ENCODE measurements around the gene WFDC6. TPM values are rescaled to one million over a fixed set of nuclear protein-coding genes. Genes with fewer than 3 reads are reported as not detected.

Gene WFDC6
- total RNA-seq, 1 donor: not detected

Small RNAs within 50 kb of the gene (small RNA-seq; reads per million reads assigned to genes)
- gene AL031663.1 (not detected), gene HSPD1P21 (not detected), gene RNA5SP485 (not detected)

Other genes starting within 250 kb of the WFDC6 start
- gene RBPJL, start 232.6 kb downstream of the WFDC6 start, total RNA-seq (ENCODE audit: low replicate concordance): not detected in 2 replicates
- gene MATN4, start 231.2 kb downstream of the WFDC6 start, total RNA-seq (ENCODE audit: low replicate concordance): not detected in 2 replicates
- gene SDC4, start 191.1 kb downstream of the WFDC6 start, total RNA-seq (ENCODE audit: low replicate concordance): 91.1 and 150 TPM in 2 replicates
- 27.9 and 29.4 TPM in 2 replicates for gene SYS1, start 176.3 kb downstream of the WFDC6 start, total RNA-seq (ENCODE audit: low replicate concordance)
- 0.09 TPM in 1 of 2 replicates, not detected in the other for gene TP53TG5, start 161.2 kb downstream of the WFDC6 start, total RNA-seq (ENCODE audit: low replicate concordance)
- gene DBNDD2, start 131.2 kb downstream of the WFDC6 start, total RNA-seq (ENCODE audit: low replicate concordance): 1.3 and 4.6 TPM in 2 replicates
- 19.9 and 67.4 TPM in 2 replicates for gene PIGT, start 123.3 kb downstream of the WFDC6 start, total RNA-seq (ENCODE audit: low replicate concordance)
- gene WFDC2, start 69.7 kb downstream of the WFDC6 start, total RNA-seq (ENCODE audit: low replicate concordance): not detected in 2 replicates
- not detected in 2 replicates for gene SPINT3, start 23.9 kb downstream of the WFDC6 start, total RNA-seq (ENCODE audit: low replicate concordance)
- gene EPPIN, start 7.9 kb upstream of the WFDC6 start, total RNA-seq (ENCODE audit: low replicate concordance): not detected in 2 replicates
- gene WFDC8, start 39.8 kb upstream of the WFDC6 start, total RNA-seq (ENCODE audit: low replicate concordance): not detected in 2 replicates
- gene WFDC10A, start 90.3 kb upstream of the WFDC6 start, total RNA-seq (ENCODE audit: low replicate concordance): not detected in 2 replicates
- not detected in 2 replicates for gene WFDC9, start 91.8 kb upstream of the WFDC6 start, total RNA-seq (ENCODE audit: low replicate concordance)
- not detected in 2 replicates for gene WFDC11, start 130.8 kb upstream of the WFDC6 start, total RNA-seq (ENCODE audit: low replicate concordance)
- not detected in 2 replicates for gene WFDC13, start 162.6 kb upstream of the WFDC6 start, total RNA-seq (ENCODE audit: low replicate concordance)
- gene WFDC10B, start 165.5 kb upstream of the WFDC6 start, total RNA-seq (ENCODE audit: low replicate concordance): not detected in 2 replicates
- not detected in 2 replicates for gene SPINT4, start 182.9 kb upstream of the WFDC6 start, total RNA-seq (ENCODE audit: low replicate concordance)